Measurements from ENCODE around the gene ZNF324B.
"Not testable (repeated sequence)": the region's sequence is repeated elsewhere in the genome, so short reads cannot be mapped to it uniquely, and the experiment has no call there.

Gene ZNF324B

DNA sequence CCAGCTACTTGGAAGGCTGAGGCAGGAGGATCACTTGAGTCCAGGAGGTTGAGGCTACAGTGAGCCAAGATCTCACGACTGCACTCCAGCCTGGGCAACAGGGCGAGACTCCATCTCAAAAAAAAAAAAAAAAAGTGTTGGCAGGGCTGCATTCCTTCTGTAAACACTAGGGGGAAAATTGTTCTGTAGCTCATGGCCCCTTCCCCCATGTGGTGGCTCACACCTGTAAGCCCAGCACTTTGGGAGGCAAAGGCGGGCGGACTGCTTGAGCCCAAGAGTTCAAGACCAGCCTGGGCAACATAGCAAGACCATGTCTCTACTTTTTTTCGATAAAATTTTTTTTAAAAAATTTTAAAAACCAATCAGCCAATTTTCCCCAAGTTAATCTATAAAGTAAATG is 32.9 kb downstream of the ZNF324B start:
- H3K27ac ChIP-seq (ENCODE audit: low read length); H3K9me3 ChIP-seq (ENCODE audit: insufficient read depth, low read length, severe bottlenecking); H3K4me3 ChIP-seq (ENCODE audit: low read depth in 1 of 2, low read length in 2 of 2); H3K9ac ChIP-seq (ENCODE audit: low read depth, low read length); H2AFZ ChIP-seq (ENCODE audit: low read depth, low read length); H3K79me2 ChIP-seq (ENCODE audit: insufficient read depth, low read length); ATAC-seq (ENCODE audit: insufficient read depth, low read depth); H4K20me1 ChIP-seq (ENCODE audit: insufficient read depth, low read length); H3K27me3 ChIP-seq (ENCODE audit: insufficient read depth, low read length, poor library complexity); H3K4me2 ChIP-seq (ENCODE audit: insufficient read depth, low read length); H3K4me1 ChIP-seq (ENCODE audit: insufficient read depth, low read length): not testable (repeated sequence)
- peaks cover 20% of the 10 kb centered on the region for H3K36me3 ChIP-seq (ENCODE audit: insufficient read depth, low read length)
- DNase-seq, result peak; percentile 24
- peak; percentile 29 for TF ChIP-seq CTCF (IDR thresholded peaks at IDR 0.05; ENCODE audit: borderline replicate concordance, extremely low read depth, low read length, poor library complexity, severe bottlenecking)

- no peak for DNase-seq
- H3K4me1 ChIP-seq (ENCODE audit: insufficient read depth, low read length), result no peaks in the 10 kb centered on the region
- H3K9ac ChIP-seq (ENCODE audit: low read depth, low read length), result no peak overlapping the region
- H3K4me2 ChIP-seq (ENCODE audit: insufficient read depth, low read length), result no peak overlapping the region
- H3K4me3 ChIP-seq (ENCODE audit: low read depth in 1 of 2, low read length in 2 of 2), result no peak overlapping the region
- no peak for ATAC-seq (ENCODE audit: insufficient read depth, low read depth)
- H3K9me3 ChIP-seq (ENCODE audit: insufficient read depth, low read length, severe bottlenecking), result no peaks in the 10 kb centered on the region
- H2AFZ ChIP-seq (ENCODE audit: low read depth, low read length), result no peak overlapping the region
- TF ChIP-seq EZH2 (IDR thresholded peaks at IDR 0.05; ENCODE audit: borderline replicate concordance, low read depth, low read length, severe bottlenecking) (no peak), CTCF (IDR thresholded peaks at IDR 0.05; ENCODE audit: borderline replicate concordance, extremely low read depth, low read length, poor library complexity, severe bottlenecking) (no peak)
- no peaks in the 10 kb centered on the region for H3K27me3 ChIP-seq (ENCODE audit: insufficient read depth, low read length, poor library complexity)
- no peaks in the 10 kb centered on the region; the same call in 1 of the 2 replicates for H3K79me2 ChIP-seq (ENCODE audit: insufficient read depth, low read length)
- H4K20me1 ChIP-seq (ENCODE audit: insufficient read depth, low read length), result no peaks in the 10 kb centered on the region
- no peaks in the 10 kb centered on the region for H3K36me3 ChIP-seq (ENCODE audit: insufficient read depth, low read length)
- H3K27ac ChIP-seq (ENCODE audit: low read length), result no peak overlapping the region
Observed at GRCh38 chr19:58491393-58491792, 40.0 kb downstream of the ZNF324B start.

- no peak overlapping the region for H2AFZ ChIP-seq (ENCODE audit: low read depth, low read length)
- no peaks in the 10 kb centered on the region for H3K27me3 ChIP-seq (ENCODE audit: insufficient read depth, low read length, poor library complexity)
- H3K79me2 ChIP-seq (ENCODE audit: insufficient read depth, low read length), result peaks cover 7% of the 10 kb centered on the region
- TF ChIP-seq CTCF (IDR thresholded peaks at IDR 0.05; ENCODE audit: borderline replicate concordance, extremely low read depth, low read length, poor library complexity, severe bottlenecking) (no peak), EZH2 (IDR thresholded peaks at IDR 0.05; ENCODE audit: borderline replicate concordance, low read depth, low read length, severe bottlenecking) (no peak)
- peaks cover 6% of the 10 kb centered on the region for H3K4me1 ChIP-seq (ENCODE audit: insufficient read depth, low read length)
- no peaks in the 10 kb centered on the region for H4K20me1 ChIP-seq (ENCODE audit: insufficient read depth, low read length)
- H3K4me3 ChIP-seq (ENCODE audit: low read depth in 1 of 2, low read length in 2 of 2), result no peak overlapping the region
- no peak overlapping the region for H3K9ac ChIP-seq (ENCODE audit: low read depth, low read length)
- DNase-seq (no peak), ATAC-seq (ENCODE audit: insufficient read depth, low read depth) (no peak)
- no peaks in the 10 kb centered on the region for H3K36me3 ChIP-seq (ENCODE audit: insufficient read depth, low read length)
- no peaks in the 10 kb centered on the region for H3K9me3 ChIP-seq (ENCODE audit: insufficient read depth, low read length, severe bottlenecking)
- no peak overlapping the region for H3K27ac ChIP-seq (ENCODE audit: low read length)
- no peak overlapping the region for H3K4me2 ChIP-seq (ENCODE audit: insufficient read depth, low read length)
Observed at GRCh38 chr19:58492265-58492664, 40.8 kb downstream of the ZNF324B start.

DNA sequence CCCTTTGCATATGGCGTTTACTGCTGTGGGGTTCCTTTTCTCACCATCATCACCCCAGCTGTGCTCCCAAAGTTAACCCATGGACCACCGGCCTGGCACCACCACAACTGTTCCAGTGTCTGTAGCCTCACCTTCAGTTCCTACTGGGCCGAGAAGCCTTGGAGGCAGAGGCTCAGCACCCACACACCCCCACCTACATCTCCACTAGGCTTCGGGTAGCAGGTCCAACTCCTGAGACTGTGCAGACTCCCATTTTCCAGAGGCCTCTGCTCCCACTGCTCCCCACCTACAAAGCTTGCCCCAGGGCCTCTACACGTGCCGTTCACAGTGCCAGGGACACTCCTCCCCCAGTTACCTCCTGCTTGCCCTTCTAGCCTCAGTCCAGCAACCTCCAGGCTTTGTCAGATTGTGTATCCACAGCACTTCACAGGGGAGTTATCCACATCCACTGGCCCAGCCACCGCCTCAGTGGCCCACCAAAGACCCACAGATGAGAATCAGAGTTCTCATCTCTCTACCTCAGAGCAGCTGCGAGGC is 46.3 kb downstream of the ZNF324B start:
- peak overlapping the region; percentile 74 for H3K27ac ChIP-seq (ENCODE audit: low read length)
- peaks cover 38% of the 10 kb centered on the region for H3K4me1 ChIP-seq (ENCODE audit: insufficient read depth, low read length)
- DNase-seq (no peak), ATAC-seq (ENCODE audit: insufficient read depth, low read depth) (no peak)
- peak overlapping the region; percentile 98 for H3K4me2 ChIP-seq (ENCODE audit: insufficient read depth, low read length)
- no peaks in the 10 kb centered on the region for H3K9me3 ChIP-seq (ENCODE audit: insufficient read depth, low read length, severe bottlenecking)
- TF ChIP-seq EZH2 (IDR thresholded peaks at IDR 0.05; ENCODE audit: borderline replicate concordance, low read depth, low read length, severe bottlenecking) (no peak), CTCF (IDR thresholded peaks at IDR 0.05; ENCODE audit: borderline replicate concordance, extremely low read depth, low read length, poor library complexity, severe bottlenecking) (no peak)
- peak overlapping the region; percentile 72 for H3K9ac ChIP-seq (ENCODE audit: low read depth, low read length)
- H4K20me1 ChIP-seq (ENCODE audit: insufficient read depth, low read length), result no peaks in the 10 kb centered on the region
- no peaks in the 10 kb centered on the region for H3K27me3 ChIP-seq (ENCODE audit: insufficient read depth, low read length, poor library complexity)
- H2AFZ ChIP-seq (ENCODE audit: low read depth, low read length), result no peak overlapping the region
- peaks cover 22% of the 10 kb centered on the region for H3K79me2 ChIP-seq (ENCODE audit: insufficient read depth, low read length)
- no peaks in the 10 kb centered on the region for H3K36me3 ChIP-seq (ENCODE audit: insufficient read depth, low read length)
- peak overlapping the region in 1 of 2 experiments; percentile 83; a peak in 2 of 4 replicates for H3K4me3 ChIP-seq (ENCODE audit: low read depth in 1 of 2, low read length in 2 of 2)

All from DND-41 (cell line).